Dermis microvascular lymphatic vessel endothelial cell (primary cell): ENCODE results near the gene VCAM1. TPM values are rescaled to one million over a fixed set of nuclear protein-coding genes. Genes with fewer than 3 reads are reported as not detected.

ENCODE experiments used
- DNase-seq, 2 donors: peaks; one replicate each; pipeline versions ENCODE4 v3.0.0 to v3.0.0-alpha.2; 2010; ENCODE audit warnings: low read depth in 2 of 2
- total RNA-seq: library from RNA; depleted of rRNA; stranded (reverse); fragments of >200 nt; gene quantifications from 2 replicates; pipeline ENCODE4 v1.2.1, GENCODE V29; 2014

VCAM1 gene
- total RNA-seq, 1 donor from 2014 or later = 0.90 TPM

- no peak for DNase-seq
Observed at GRCh38 chr1:100721526-100722207, 2.1 kb downstream of the VCAM1 start.

- DNase-seq = no peak
Observed at GRCh38 chr1:100722221-100722620, 2.7 kb downstream of the VCAM1 start.

- DNase-seq = no peak
Observed at GRCh38 chr1:100724281-100724680, 4.7 kb downstream of the VCAM1 start.

GRCh38 chr1:100730130-100730529 lies 10.6 kb downstream of the VCAM1 start:
- DNase-seq = no peak

DNA sequence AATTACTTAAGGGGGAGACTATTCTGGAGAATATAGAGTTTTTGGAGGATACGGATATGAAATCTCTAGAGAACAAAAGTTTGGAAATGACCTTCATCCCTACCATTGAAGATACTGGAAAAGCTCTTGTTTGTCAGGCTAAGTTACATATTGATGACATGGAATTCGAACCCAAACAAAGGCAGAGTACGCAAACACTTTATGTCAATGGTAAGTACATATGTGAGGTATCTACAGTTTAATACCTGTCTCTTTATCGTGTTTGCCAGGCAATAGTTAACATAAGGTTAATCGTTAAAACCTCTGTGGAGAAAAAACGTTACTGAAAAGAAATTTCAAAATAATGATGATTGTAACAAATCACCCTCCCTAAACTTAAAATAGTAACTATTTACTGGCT lies 11.8 kb downstream of the VCAM1 start:
- DNase-seq = no peak

DNA sequence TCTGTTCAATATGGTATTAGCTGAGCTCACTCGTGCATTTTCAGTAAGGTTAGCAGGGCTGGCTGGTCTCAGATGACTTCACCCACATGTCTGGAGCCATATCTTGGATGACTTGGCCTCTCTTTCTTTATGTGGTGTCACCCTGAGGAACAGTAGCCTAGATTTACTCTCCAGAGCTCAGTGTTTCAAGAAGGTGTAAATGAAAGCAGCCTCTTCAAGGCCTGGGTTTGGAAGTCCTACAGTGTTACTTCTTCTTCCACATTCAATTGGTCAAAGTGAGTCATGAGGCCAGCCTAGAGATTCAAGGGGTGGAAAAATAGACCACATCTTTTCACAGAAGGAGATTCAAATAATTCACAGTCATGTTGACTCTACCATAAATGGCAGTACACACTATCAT lies 12.2 kb downstream of the VCAM1 start:
- no peak for DNase-seq

- peak in 1 of 2 donors; percentile 66 for DNase-seq
Observed at GRCh38 chr1:100734676-100735075, 15.1 kb downstream of the VCAM1 start.

- DNase-seq = no peak
Observed at GRCh38 chr1:100735244-100735643, 15.7 kb downstream of the VCAM1 start.

DNA sequence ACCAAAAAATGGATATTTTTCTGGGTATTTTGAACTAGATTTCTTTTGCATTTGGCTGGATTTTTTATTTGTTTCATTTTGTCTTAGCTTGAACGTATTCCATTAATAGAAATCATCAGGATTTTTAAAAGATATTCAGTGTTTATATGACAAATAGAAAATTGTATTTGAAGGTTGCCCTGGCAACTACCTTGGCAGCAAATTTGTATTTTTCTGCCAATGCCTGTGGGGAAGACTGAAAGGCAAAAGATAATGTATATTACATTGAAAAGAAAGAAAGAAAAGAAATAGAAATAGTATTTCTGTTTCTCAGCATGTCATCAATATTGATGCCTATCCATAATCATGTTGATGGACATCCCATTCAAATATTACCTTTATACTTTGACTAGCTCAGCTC lies 16.8 kb downstream of the VCAM1 start:
- DNase-seq = peak in 1 of 2 donors; percentile 61

- DNase-seq = peak in 1 of 2 donors; percentile 56
Observed at GRCh38 chr1:100736746-100737145, 17.2 kb downstream of the VCAM1 start.

DNA sequence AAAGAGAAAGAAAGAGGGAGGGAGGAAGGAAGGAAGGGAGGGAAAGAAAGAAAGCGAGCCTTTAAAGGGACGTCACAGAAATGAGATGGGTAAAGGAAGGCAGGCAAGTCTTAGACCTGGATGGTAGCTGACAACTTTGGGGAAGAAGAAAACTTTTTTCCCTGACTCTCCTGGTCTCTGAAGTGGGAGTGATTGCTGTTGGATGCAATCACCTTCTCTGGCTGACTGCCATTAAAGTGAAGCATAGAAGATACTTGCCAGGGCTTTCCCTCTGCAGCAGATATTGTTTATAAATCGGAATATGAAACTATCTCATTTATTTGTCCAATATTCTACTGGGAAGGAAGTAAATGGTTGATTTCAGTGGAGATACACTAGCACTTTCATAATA lies 27.0 kb downstream of the VCAM1 start:
- DNase-seq = no peak

DNA sequence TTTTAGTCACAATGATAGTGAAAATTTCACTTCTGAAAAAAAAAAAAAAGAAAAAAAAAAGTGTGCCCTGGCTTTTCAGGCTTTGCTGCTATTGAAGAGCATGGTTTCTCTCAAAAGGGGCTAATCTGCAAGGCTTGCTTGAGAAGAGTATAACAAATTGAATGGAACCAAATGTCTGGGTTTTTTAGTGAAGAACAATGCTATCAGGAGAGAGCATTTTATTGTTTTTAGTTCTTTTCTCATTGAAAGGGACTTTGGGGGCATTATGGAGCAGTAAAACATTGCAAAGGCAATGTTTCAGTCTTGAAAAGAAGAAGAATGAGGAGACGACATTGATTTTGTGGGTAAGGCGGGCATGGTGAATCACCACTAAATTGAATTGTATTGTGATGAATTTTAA lies 28.2 kb downstream of the VCAM1 start:
- DNase-seq = no peak

- DNase-seq = no peak
Observed at GRCh38 chr1:100750005-100750885, 30.7 kb downstream of the VCAM1 start.

- no peak for DNase-seq
Observed at GRCh38 chr1:100752791-100753190, 33.2 kb downstream of the VCAM1 start.

GRCh38 chr1:100757946-100758345 lies 38.4 kb downstream of the VCAM1 start:
- DNase-seq = no peak

GRCh38 chr1:100759188-100759587 lies 39.6 kb downstream of the VCAM1 start:
- no peak for DNase-seq

DNA sequence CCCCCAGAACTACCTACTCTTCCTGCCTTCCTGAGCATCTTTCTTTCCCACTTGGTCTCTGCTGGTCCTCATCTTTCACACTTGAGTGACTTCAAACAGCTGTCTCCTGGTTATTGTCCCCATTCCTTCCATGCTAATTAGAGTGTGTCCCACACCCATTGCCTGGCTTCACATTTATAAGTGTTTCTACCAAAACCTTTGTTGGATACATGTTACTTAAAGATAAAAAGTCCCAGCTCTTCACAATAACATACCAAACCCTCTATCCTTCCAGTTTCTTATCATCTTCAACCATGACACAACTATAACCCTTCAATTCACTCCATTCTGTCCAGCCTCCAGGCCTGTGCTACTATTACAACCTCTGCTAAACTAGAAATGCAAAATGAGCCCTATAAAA lies 41.0 kb downstream of the VCAM1 start:
- no peak for DNase-seq

DNA sequence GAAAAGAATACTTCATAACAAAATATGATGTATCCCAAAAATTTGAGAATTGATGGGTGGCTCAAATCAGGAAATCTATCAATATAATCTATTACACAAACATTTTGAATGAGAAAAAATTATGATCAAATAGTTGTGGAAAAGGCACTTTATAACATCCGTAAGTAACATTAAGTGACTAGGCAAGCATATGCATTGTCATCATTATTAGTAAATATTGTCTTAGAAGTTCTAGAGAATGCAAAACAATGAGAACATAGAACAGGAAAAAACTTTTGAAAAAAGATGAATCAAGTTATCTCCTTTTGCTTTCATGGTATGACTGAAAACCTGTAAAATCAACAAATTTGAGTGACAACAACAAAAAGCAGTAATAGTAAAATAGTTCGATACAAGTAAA lies 42.9 kb downstream of the VCAM1 start:
- DNase-seq = no peak

DNA sequence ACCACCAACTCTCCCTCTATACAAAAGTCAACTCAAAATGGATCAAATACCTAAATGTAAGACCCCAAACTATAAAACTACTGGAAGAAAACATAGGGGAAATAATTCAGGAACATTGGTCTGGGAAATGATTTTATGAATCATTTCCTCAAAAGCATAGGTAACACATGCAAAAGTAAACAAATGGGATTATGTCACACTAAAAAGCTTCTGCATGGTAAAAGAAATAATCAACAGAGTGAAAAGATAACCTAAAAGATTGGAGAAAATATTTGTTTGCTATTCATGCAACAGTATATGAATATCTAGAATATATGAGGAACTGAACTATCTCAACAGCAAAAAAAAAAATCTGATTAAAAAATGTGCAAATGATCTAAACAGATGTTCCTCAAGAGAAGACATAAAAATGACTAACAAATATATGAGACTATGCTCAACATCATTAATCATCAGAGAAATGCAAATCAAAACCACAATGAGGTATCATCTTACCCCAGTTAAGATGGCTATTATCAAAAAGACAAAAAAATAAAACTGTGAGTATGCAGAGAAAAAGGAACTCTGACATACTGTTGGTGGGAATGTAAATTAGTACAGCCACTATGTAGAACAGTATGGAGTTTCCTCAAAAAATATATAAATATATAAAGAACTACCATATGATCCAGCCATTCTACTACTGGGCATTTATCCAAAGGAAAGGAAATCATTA lies 47.8 kb downstream of the VCAM1 start:
- DNase-seq = peak in 1 of 2 donors; percentile 23

GRCh38 chr1:100769323-100769722 lies 49.8 kb downstream of the VCAM1 start:
- peak in 1 of 2 donors; percentile 11 for DNase-seq

- peak in 1 of 2 donors; percentile 80 for DNase-seq
Observed at GRCh38 chr1:100769906-100770646, 50.5 kb downstream of the VCAM1 start.
